Right lobe of liver (tissue), 6 donors: ENCODE data around the gene ANAPC5. TPM values are rescaled to one million over a fixed set of nuclear protein-coding genes. Genes with fewer than 3 reads are reported as not detected.

ENCODE experiments used
- ATAC-seq, 4 donors: fragments of 200-7000 bp; cut with Tn5 transposase; one replicate each; pipeline ENCODE4 v1.9.1; 2020; ENCODE audit warnings: mild to moderate bottlenecking in 4 of 4, moderate library complexity in 4 of 4
- DNase-seq, 3 donors: peaks; one replicate each; pipeline ENCODE4 v3.0.0-alpha.2; 2020
- H3K27ac ChIP-seq, 3 donors: fragments of 200-600 bp; one replicate each; pipeline ENCODE4 v1.8.0; 2022
- H3K27me3 ChIP-seq, 2 donors: fragments of 200-600 bp; one replicate each; pipeline ENCODE4 v1.8.0; 2022
- H3K36me3 ChIP-seq, 4 donors: fragments of 200-600 bp; sonication (generic) in 1 of 4; one replicate each; pipeline versions ENCODE4 v1.5.1 to v1.8.0; 2017 to 2022; ENCODE audit warnings: control low read depth in 1 of 4
- H3K4me1 ChIP-seq, 4 donors: fragments of 200-600 bp; sonication (generic) in 1 of 4; one replicate each; pipeline versions ENCODE4 v1.5.1 to v1.8.0; 2017 to 2022; ENCODE audit warnings: control low read depth in 1 of 4
- H3K4me3 ChIP-seq, 3 donors: fragments of 200-600 bp; one replicate each; pipeline ENCODE4 v1.8.0; 2022
- H3K9me3 ChIP-seq, 4 donors: fragments of 200-600 bp; sonication (generic) in 1 of 4; one replicate each; pipeline versions ENCODE4 v1.5.1 to v1.8.0; 2017 to 2022; ENCODE audit warnings: control low read depth in 1 of 4
- CTCF ChIP-seq, 4 donors: fragments of 200-600 bp in 3 of 4; fragments of 450-650 bp in 1 of 4; IDR thresholded peaks; one replicate each; pipeline versions ENCODE4 v1.5.1 to v1.8.0; 2016 to 2022; ENCODE audit warnings: antibody characterized with exemption in 4 of 4, mild to moderate bottlenecking in 2 of 4
- POLR2A ChIP-seq: fragments of 450-650 bp; IDR thresholded peaks from one replicate; pipeline ENCODE4 v1.6.1; 2017; ENCODE audit warnings: antibody characterized with exemption, mild to moderate bottlenecking
- WGBS: methylation state at CpG from one replicate; pipeline ENCODE4 v1.1.6; 2018; ENCODE audit warnings: low coverage, low lambda C conversion rate; ENCODE audit not compliant: insufficient coverage; ENCODE audit errors: missing lambda C conversion rate; 5-methylcytosine and 5-hydroxymethylcytosine counted together
- intact Hi-C, 2 donors: fragments of 100-400 bp; cut with DNase I; formaldehyde crosslinking; loops; one replicate each; pipeline versions ENCODE4 v1.11.2 to v1.14.1; 2022
- total RNA-seq, 6 experiments: library from RNA; depleted of rRNA in 2 of 6; stranded (reverse); fragments of >200 nt in 2 of 6; fragmentation: NEBNext Ultra II Directional in 3 of 6; extraction: Animal tissue kit (Norgen Biotek cat#: 25700) in 3 of 6; gene quantifications; one replicate each; pipeline versions ENCODE4 v1.1.0 to v1.2.4, GENCODE V29; 2016 to 2023
- donor health status: DM: no; HTN: yes; CAD: no.
- donor health status: DM: no; HTN: no; CAD: no.
- donor health status: DM: no; HTN: no; CAD: no.
- donor health status: DM: no; HTN: yes; CAD: no.
- donor health status: DM: no; HTN: yes; CAD: no.

Gene ANAPC5
- total RNA-seq, 6 experiments from 2014 or later: 40.7 to 68.8 (median 49.8) TPM

- no peak for ATAC-seq
- H3K9me3 ChIP-seq: no peaks in the 10 kb centered on the region
- WGBS: 96% methylated on average over 3 of the region's 5 CpGs
- no peak overlapping the region for H3K4me3 ChIP-seq
- H3K27me3 ChIP-seq: no peaks in the 10 kb centered on the region
- DNase-seq: no peak
- H3K36me3 ChIP-seq: no peaks in the 10 kb centered on the region
- no peak for TF ChIP-seq POLR2A
- no peak for TF ChIP-seq CTCF (IDR thresholded peaks at IDR 0.05)
- no peak overlapping the region for H3K27ac ChIP-seq
- peaks cover 0 to 25% (median 11%) of the 10 kb centered on the region in 4 donors for H3K4me1 ChIP-seq
- intact Hi-C loops: no loop called here
Measured at GRCh38 chr12:121398355-121398754, 46.1 kb upstream of the ANAPC5 start.

GRCh38 chr12:121397521-121397920 lies 45.3 kb upstream of the ANAPC5 start:
- Histone ChIP-seq H3K4me3 (no peak overlapping the region), H3K27me3 (no peaks in the 10 kb centered on the region), H3K27ac (no peak overlapping the region), H3K36me3 (no peaks in the 10 kb centered on the region), H3K9me3 (no peaks in the 10 kb centered on the region), H3K4me1 (peaks cover 0 to 25% (median 11%) of the 10 kb centered on the region in 4 donors)
- intact Hi-C loops: no loop called here
- WGBS: 96% methylated on average over 14 of the region's 14 CpGs
- TF ChIP-seq CTCF (IDR thresholded peaks at IDR 0.05) (no peak), POLR2A (no peak)
- DNase-seq (peak in 1 of 3 donors; percentile 21), ATAC-seq (no peak)

GRCh38 chr12:121392325-121392716 lies 40.1 kb upstream of the ANAPC5 start:
- no peak for DNase-seq
- TF ChIP-seq CTCF (IDR thresholded peaks at IDR 0.05): no peak
- TF ChIP-seq POLR2A: no peak
- intact Hi-C loops: no loop called here
- H3K27ac ChIP-seq: no peak overlapping the region
- no peak overlapping the region for H3K4me3 ChIP-seq
- no peaks in the 10 kb centered on the region for H3K36me3 ChIP-seq
- WGBS: 97% methylated on average over 3 of the region's 3 CpGs
- H3K9me3 ChIP-seq: no peaks in the 10 kb centered on the region
- no peaks in the 10 kb centered on the region for H3K27me3 ChIP-seq
- H3K4me1 ChIP-seq: no peaks in the 10 kb centered on the region
- no peak for ATAC-seq

GRCh38 chr12:121391619-121392324 lies 39.6 kb upstream of the ANAPC5 start:
- Histone ChIP-seq H3K9me3 (no peaks in the 10 kb centered on the region), H3K27ac (no peak overlapping the region), H3K4me1 (no peaks in the 10 kb centered on the region), H3K27me3 (no peaks in the 10 kb centered on the region), H3K36me3 (no peaks in the 10 kb centered on the region), H3K4me3 (no peak overlapping the region)
- intact Hi-C loops: no loop called here
- TF ChIP-seq CTCF (IDR thresholded peaks at IDR 0.05) (no peak), POLR2A (no peak)
- WGBS: 47% methylated on average over 10 of the region's 10 CpGs
- DNase-seq: no peak
- ATAC-seq: peak; percentile 43 to 79 (median 62)
